HG02759 (cell line): ENCODE results near the gene B3GNT3.

Experiments
- ATAC-seq: cut with Tn5 transposase; IDR thresholded peaks from one replicate; pipeline ENCODE4 v1.9.1; 2021; ENCODE audit warnings: mild to moderate bottlenecking, moderate library complexity; ENCODE audit not compliant: unreplicated experiment

Gene B3GNT3

GRCh38 chr19:17859533-17860330, 64.8 kb downstream of the B3GNT3 start, which contains the start of gene RPL18A:
TSS of gene RPL18A (plus strand) at chr19:17859910. CDS start at chr19:17859957, 47 bp downstream.
- peak; percentile 92 for ATAC-seq

GRCh38 chr19:17860331-17860992, 65.5 kb downstream of the B3GNT3 start:
- ATAC-seq = no peak

- no peak for ATAC-seq
These were observed 66.0 kb downstream of the B3GNT3 start for GRCh38 chr19:17860993-17861360.

- ATAC-seq = no peak
These were observed 66.8 kb downstream of the B3GNT3 start for GRCh38 chr19:17861542-17862402.

- ATAC-seq = no peak
These were observed 68.0 kb downstream of the B3GNT3 start for GRCh38 chr19:17862711-17863519.
